ENCODE results near the gene ROPN1. TPM values are rescaled to one million over a fixed set of nuclear protein-coding genes. Genes with fewer than 3 reads are reported as not detected.
"Not testable (repeated sequence)": the region's sequence is repeated elsewhere in the genome, so short reads cannot be mapped to it uniquely, and the experiment has no call there.

ROPN1 gene
- total RNA-seq, 1 donor from 2014 or later, result not detected

DNA sequence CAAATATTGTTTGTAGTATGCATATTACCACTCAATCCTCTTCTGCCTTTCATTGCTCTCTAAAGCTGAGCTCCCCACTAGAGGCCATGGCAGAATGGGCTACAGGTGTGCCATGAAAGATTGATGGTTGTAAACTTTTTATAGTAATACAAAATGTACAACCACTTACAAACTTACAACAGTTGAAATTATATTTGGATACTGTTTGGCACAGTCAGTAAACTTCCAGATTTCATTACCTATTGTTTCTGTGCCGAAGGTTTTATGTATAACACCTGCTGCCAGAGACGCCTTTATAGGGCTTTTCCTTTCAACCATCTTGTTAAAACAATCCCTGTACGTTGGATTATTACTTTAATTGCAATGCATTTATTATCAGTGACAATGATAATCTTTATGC is 7.0 kb downstream of the ROPN1 start:
- TF ChIP-seq, protein P1, sequence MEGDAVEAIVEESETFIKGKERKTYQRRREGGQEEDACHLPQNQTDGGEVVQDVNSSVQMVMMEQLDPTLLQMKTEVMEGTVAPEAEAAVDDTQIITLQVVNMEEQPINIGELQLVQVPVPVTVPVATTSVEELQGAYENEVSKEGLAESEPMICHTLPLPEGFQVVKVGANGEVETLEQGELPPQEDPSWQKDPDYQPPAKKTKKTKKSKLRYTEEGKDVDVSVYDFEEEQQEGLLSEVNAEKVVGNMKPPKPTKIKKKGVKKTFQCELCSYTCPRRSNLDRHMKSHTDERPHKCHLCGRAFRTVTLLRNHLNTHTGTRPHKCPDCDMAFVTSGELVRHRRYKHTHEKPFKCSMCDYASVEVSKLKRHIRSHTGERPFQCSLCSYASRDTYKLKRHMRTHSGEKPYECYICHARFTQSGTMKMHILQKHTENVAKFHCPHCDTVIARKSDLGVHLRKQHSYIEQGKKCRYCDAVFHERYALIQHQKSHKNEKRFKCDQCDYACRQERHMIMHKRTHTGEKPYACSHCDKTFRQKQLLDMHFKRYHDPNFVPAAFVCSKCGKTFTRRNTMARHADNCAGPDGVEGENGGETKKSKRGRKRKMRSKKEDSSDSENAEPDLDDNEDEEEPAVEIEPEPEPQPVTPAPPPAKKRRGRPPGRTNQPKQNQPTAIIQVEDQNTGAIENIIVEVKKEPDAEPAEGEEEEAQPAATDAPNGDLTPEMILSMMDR (IDR thresholded peaks at IDR 0.05), result no peak
- TF ChIP-seq POLR2AphosphoS5 (IDR thresholded peaks at IDR 0.05; ENCODE audit: insufficient read depth in 1 of 2, low read depth in 1 of 2) (no peak), POLR2A (IDR thresholded peaks at IDR 0.05) (no peak)
- no peak for DNase-seq (ENCODE audit: extremely low spot score in 2 of 2)
- no peaks in the 10 kb centered on the region for H3K36me3 ChIP-seq
- H3K4me3 ChIP-seq, result no peak overlapping the region
- intact Hi-C loops (cut with DNase I), result loop anchor here (5.0 kb wide), 1 partner anchor 48 kb away; no protein-coding TSS in a partner anchor
- no peak overlapping the region for H3K27ac ChIP-seq
- peaks cover 5% of the 10 kb centered on the region for H3K4me1 ChIP-seq
- no peaks in the 10 kb centered on the region for H3K27me3 ChIP-seq
- no peaks in the 10 kb centered on the region for H3K9me3 ChIP-seq

- intact Hi-C loops (cut with DNase I), result no loop called here
- H3K27me3 ChIP-seq, result no peaks in the 10 kb centered on the region
- H3K36me3 ChIP-seq, result no peaks in the 10 kb centered on the region
- TF ChIP-seq POLR2A (IDR thresholded peaks at IDR 0.05) (no peak), POLR2AphosphoS5 (IDR thresholded peaks at IDR 0.05; ENCODE audit: insufficient read depth in 1 of 2, low read depth in 1 of 2) (no peak)
- TF ChIP-seq, protein P1 (IDR thresholded peaks at IDR 0.05), result no peak
- H3K9me3 ChIP-seq, result no peaks in the 10 kb centered on the region
- no peak overlapping the region for H3K4me3 ChIP-seq
- DNase-seq (ENCODE audit: extremely low spot score in 2 of 2), result no peak
- peaks cover 7% of the 10 kb centered on the region for H3K4me1 ChIP-seq
- H3K27ac ChIP-seq, result no peak overlapping the region
These were observed 7.6 kb downstream of the ROPN1 start for GRCh38 chr3:123984350-123984749.

GRCh38 chr3:123981317-123981716 is 10.6 kb downstream of the ROPN1 start:
- H3K4me3 ChIP-seq; intact Hi-C loops (cut with DNase I); H3K36me3 ChIP-seq; H3K27ac ChIP-seq; H3K27me3 ChIP-seq; H3K9me3 ChIP-seq; H3K4me1 ChIP-seq; DNase-seq (ENCODE audit: extremely low spot score in 2 of 2): not testable (repeated sequence)

GRCh38 chr3:123980539-123980938 is 11.4 kb downstream of the ROPN1 start:
- TF ChIP-seq POLR2A (IDR thresholded peaks at IDR 0.05), result no peak
- TF ChIP-seq POLR2AphosphoS5 (IDR thresholded peaks at IDR 0.05; ENCODE audit: insufficient read depth in 1 of 2, low read depth in 1 of 2), result no peak
- TF ChIP-seq, protein P1 (IDR thresholded peaks at IDR 0.05), result no peak
- intact Hi-C loops (cut with DNase I), result no loop called here
- no peaks in the 10 kb centered on the region for H3K27me3 ChIP-seq
- H3K4me3 ChIP-seq, result peak overlapping the region in 1 of 2 donors; percentile 26
- no peaks in the 10 kb centered on the region for H3K9me3 ChIP-seq
- no peak for DNase-seq (ENCODE audit: extremely low spot score in 2 of 2)
- H3K36me3 ChIP-seq, result no peaks in the 10 kb centered on the region
- peaks cover 7% of the 10 kb centered on the region for H3K4me1 ChIP-seq
- H3K27ac ChIP-seq, result no peak overlapping the region

DNA sequence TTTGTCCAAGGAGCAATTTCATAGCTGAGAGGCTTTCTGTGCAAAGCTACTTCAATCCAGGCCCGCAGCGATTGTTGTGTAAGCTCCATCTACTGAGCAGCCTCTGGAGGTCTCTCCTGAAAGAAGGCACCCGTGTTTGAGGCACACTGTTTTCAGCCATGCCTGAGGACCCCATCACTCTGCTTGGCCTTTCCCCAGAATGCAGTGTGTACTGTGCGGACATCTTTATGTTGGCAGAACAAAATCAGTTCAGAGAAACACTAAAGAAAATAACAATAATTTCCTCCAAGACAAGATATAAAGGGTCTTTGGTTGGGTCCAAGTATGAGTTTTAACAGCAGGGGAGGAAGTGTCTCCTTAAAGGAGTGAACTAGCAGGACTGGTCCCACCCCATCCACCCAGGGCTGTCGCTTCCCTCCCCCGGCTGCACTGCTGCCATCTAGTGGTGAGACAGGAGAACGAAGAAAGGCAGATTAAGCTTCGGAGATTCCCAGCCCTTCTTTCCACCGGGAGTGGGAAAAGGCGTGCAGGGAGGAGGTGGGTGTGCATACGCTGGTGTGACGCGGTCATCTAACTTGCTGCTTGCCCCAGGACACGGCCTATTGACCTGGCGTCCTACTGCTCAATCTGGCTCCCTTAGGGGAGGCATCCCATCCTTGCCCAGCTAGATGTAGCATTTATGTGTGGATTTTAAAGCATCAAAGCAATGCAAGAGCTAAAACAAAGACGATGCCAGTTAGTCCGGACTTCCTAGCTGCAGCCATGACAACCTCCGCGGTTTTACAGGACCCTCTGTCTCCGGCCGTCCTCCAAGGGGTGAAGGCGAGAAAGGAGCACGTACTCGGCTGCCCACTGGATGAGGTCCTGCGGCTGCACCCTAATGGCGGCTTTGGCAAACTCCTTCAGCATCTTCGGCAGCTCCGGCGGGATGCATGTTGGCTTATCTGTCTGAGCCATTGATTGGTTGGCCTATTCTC is 12.1 kb downstream of the ROPN1 start:
- intact Hi-C loops (cut with DNase I); H3K4me1 ChIP-seq; H3K27ac ChIP-seq; H3K9me3 ChIP-seq; H3K36me3 ChIP-seq; H3K27me3 ChIP-seq: not testable (repeated sequence)
- peak in 1 of 2 donors; percentile 77 for DNase-seq (ENCODE audit: extremely low spot score in 2 of 2)
- TF ChIP-seq, protein P1 (IDR thresholded peaks at IDR 0.05), result peak; percentile 30 to 51 (median 38)
- H3K4me3 ChIP-seq, result peak overlapping the region; percentile 20 to 26

GRCh38 chr3:123976904-123977303 is 15.0 kb downstream of the ROPN1 start:
- H3K27ac ChIP-seq; DNase-seq (ENCODE audit: extremely low spot score in 2 of 2); H3K4me1 ChIP-seq; H3K27me3 ChIP-seq; H3K36me3 ChIP-seq; H3K4me3 ChIP-seq; intact Hi-C loops (cut with DNase I); H3K9me3 ChIP-seq: not testable (repeated sequence)

GRCh38 chr3:123976181-123976898 is 15.6 kb downstream of the ROPN1 start:
- intact Hi-C loops (cut with DNase I), result not testable (repeated sequence)

DNA sequence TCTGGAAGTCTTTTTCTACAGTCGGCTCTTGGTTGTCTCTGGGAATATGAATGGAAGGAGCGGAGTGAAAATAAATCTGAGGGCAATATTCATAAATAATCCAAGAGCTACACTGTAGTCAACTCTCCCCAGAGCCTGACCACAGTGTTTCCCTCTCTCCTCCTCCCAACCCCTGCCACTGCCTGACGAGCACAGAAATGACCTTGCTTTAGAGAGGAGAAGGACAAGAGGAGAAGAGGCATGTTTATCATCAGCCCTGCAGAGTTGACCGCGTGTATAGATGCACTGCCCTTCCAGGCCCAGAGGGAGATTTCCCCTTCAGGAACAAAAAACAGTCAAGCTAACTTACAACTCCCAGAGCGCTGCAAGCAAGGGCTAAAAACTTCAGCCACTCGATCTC is 16.9 kb downstream of the ROPN1 start:
- H3K9me3 ChIP-seq; H3K4me1 ChIP-seq; intact Hi-C loops (cut with DNase I); H3K27ac ChIP-seq; DNase-seq (ENCODE audit: extremely low spot score in 2 of 2); H3K27me3 ChIP-seq; H3K4me3 ChIP-seq; H3K36me3 ChIP-seq: not testable (repeated sequence)

More at GRCh38 chr3:123976181-123976898, 15.6 kb downstream of the ROPN1 start:
- not testable (repeated sequence) for H3K4me3 ChIP-seq; H3K27me3 ChIP-seq; H3K9me3 ChIP-seq; DNase-seq (ENCODE audit: extremely low spot score in 2 of 2); H3K36me3 ChIP-seq; H3K4me1 ChIP-seq; H3K27ac ChIP-seq

Measured in vagina (tissue), 2 donors.